SH-SY5Y (cell line): Measurements from ENCODE around the gene INPPL1.

Experiments
- GATA2 ChIP-seq: IDR thresholded peaks from 2 replicates; pipeline ENCODE4 v1.6.1; 2011; ENCODE audit warnings: mild to moderate bottlenecking, low read depth, low read length
- GATA3 ChIP-seq: IDR thresholded peaks from 2 replicates; pipeline ENCODE4 v1.6.1; 2011; ENCODE audit warnings: low read depth, mild to moderate bottlenecking, low read length, moderate library complexity

GRCh38 chr11:72195518-72196270 is 28.9 kb upstream of the INPPL1 start:
- TF ChIP-seq GATA2 (no peak), GATA3 (no peak)
